ENCODE measurements around the gene LAMA5.

- no peak for TF ChIP-seq TAF1 (IDR thresholded peaks at IDR 0.05; ENCODE audit: borderline replicate concordance, insufficient read depth, low read length)
- TF ChIP-seq SIN3A (IDR thresholded peaks at IDR 0.05; ENCODE audit: borderline replicate concordance, insufficient read depth, low read length) = no peak
- TF ChIP-seq REST (IDR thresholded peaks at IDR 0.05; ENCODE audit: insufficient read depth in 1 of 2, low read depth in 2 of 2, low read length in 2 of 2) = no peak
- TF ChIP-seq POLR2AphosphoS5 (IDR thresholded peaks at IDR 0.05; ENCODE audit: low read depth, low read length) = no peak
- no peak for TF ChIP-seq FOXP2 (optimal IDR thresholded peaks at IDR 0.05; ENCODE audit: borderline replicate concordance, extremely low read depth, extremely low read length, insufficient read depth)
Observed at GRCh38 chr20:62323146-62323979, 43.7 kb downstream of the LAMA5 start.

All from PFSK-1 (cell line).